ENCODE data around the gene IGFL2. TPM values are rescaled to one million over a fixed set of nuclear protein-coding genes. Genes with fewer than 3 reads are reported as not detected.

The IGFL2 gene
- total RNA-seq, 1 donor from 2014 or later: not detected

DNA sequence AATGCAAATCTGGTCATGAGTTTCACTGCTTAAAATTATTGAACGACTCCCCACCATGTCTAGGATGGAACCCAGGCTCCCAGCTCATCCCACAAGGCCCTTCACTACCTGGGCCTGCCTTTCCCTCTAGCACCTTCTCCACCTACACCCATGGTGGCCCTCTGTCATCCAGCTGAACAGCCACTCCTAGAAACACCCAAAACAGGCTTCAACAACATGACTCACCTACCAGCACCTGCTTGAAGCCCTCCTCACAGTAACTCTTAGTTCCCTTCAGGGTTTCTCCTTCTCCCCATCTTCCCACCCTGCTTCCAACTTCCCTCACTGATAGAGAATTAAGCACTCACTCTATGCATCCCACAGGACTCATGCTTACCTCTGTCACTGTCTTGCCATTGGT, 6.6 kb upstream of the IGFL2 start:
- H3K27ac ChIP-seq: no peak overlapping the region
- intact Hi-C loops (cut with DNase I): no loop called here
- H3K36me3 ChIP-seq: no peaks in the 10 kb centered on the region
- DNase-seq (ENCODE audit: low spot score in 2 of 2): no peak
- TF ChIP-seq, protein P1, sequence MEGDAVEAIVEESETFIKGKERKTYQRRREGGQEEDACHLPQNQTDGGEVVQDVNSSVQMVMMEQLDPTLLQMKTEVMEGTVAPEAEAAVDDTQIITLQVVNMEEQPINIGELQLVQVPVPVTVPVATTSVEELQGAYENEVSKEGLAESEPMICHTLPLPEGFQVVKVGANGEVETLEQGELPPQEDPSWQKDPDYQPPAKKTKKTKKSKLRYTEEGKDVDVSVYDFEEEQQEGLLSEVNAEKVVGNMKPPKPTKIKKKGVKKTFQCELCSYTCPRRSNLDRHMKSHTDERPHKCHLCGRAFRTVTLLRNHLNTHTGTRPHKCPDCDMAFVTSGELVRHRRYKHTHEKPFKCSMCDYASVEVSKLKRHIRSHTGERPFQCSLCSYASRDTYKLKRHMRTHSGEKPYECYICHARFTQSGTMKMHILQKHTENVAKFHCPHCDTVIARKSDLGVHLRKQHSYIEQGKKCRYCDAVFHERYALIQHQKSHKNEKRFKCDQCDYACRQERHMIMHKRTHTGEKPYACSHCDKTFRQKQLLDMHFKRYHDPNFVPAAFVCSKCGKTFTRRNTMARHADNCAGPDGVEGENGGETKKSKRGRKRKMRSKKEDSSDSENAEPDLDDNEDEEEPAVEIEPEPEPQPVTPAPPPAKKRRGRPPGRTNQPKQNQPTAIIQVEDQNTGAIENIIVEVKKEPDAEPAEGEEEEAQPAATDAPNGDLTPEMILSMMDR (IDR thresholded peaks at IDR 0.05): no peak
- no peak overlapping the region for H3K4me3 ChIP-seq
- H3K9me3 ChIP-seq: no peaks in the 10 kb centered on the region
- H3K27me3 ChIP-seq: no peaks in the 10 kb centered on the region
- no peaks in the 10 kb centered on the region for H3K4me1 ChIP-seq

DNA sequence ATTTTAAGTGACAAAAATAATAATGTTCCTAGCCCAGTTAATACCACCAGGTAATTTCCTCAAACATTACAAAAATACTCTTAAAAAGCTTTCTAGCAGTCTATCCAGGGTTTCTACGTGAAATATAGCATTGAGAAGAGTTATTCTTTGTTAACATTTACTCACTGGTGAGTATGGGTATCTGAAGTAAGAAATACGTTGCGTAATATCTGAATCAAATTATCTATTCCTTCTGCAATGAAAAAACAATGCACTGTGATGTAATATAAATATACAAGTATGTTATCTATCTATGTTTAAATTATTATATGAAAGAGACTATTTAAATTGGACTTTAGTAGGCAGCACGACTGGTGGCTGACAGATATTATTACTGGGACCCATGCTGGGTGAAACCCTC, 5.7 kb upstream of the IGFL2 start:
- no peak for DNase-seq (ENCODE audit: low spot score in 2 of 2)
- no peak overlapping the region for H3K4me3 ChIP-seq
- H3K36me3 ChIP-seq: no peaks in the 10 kb centered on the region
- no peaks in the 10 kb centered on the region for H3K9me3 ChIP-seq
- H3K4me1 ChIP-seq: no peaks in the 10 kb centered on the region
- TF ChIP-seq, protein P1 (IDR thresholded peaks at IDR 0.05): no peak
- H3K27me3 ChIP-seq: no peaks in the 10 kb centered on the region
- H3K27ac ChIP-seq: no peak overlapping the region
- intact Hi-C loops (cut with DNase I): no loop called here

DNA sequence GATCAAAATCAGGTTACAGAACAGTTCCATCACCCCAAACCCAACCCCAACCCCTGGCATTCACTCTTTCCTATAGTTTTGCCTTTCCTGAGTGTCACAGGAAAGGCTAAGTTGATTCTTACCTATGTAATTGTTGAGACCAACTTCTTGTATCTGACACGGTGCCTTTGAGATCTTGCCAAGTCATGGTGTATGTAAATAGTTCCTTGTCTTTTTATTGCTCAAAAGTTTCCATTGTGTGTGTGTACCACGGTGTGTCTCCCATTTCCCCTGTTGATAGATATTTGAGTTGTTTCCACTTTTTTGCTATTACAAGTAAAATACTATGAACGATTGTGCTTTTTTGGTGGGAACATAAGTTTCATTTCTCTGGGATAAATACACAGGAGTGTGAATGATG, 3.3 kb upstream of the IGFL2 start:
- Histone ChIP-seq H3K27me3 (no peaks in the 10 kb centered on the region), H3K4me1 (no peaks in the 10 kb centered on the region), H3K27ac (no peak overlapping the region), H3K9me3 (no peaks in the 10 kb centered on the region), H3K36me3 (no peaks in the 10 kb centered on the region), H3K4me3 (no peak overlapping the region)
- DNase-seq (ENCODE audit: low spot score in 2 of 2): no peak
- TF ChIP-seq, protein P1 (IDR thresholded peaks at IDR 0.05): no peak
- intact Hi-C loops (cut with DNase I): no loop called here

DNA sequence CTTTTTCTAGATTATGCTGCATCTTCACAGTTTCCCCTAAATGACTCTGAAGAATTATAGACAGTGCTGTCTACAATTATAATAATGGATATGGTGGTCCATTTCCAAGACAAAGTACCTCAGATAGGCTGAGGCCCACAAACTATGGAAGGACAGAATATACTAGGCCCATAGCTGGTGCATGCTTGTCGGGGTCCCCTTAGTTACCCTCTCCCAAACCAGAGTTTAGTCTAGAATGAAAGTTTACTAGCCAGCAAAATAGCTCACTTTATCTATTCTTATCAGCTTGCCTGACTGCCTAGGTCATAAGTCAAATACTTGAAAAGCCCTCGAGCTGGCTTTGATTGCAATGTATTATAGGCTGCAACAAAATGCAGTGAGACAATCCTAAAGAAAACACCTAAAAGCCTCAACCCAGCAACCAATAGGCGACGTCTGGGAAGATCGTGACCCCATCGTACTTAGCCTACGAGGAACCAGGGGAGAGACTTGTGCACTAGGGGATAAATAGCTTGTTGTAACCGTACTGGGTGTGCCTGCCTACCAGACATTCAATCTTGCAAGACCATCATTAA, 785 bp upstream of the IGFL2 start:
- Histone ChIP-seq H3K27ac (no peak overlapping the region), H3K36me3 (no peaks in the 10 kb centered on the region), H3K27me3 (no peaks in the 10 kb centered on the region), H3K4me3 (no peak overlapping the region), H3K4me1 (no peaks in the 10 kb centered on the region), H3K9me3 (no peaks in the 10 kb centered on the region)
- no peak for DNase-seq (ENCODE audit: low spot score in 2 of 2)
- TF ChIP-seq, protein P1 (IDR thresholded peaks at IDR 0.05): no peak
- intact Hi-C loops (cut with DNase I): no loop called here

DNA sequence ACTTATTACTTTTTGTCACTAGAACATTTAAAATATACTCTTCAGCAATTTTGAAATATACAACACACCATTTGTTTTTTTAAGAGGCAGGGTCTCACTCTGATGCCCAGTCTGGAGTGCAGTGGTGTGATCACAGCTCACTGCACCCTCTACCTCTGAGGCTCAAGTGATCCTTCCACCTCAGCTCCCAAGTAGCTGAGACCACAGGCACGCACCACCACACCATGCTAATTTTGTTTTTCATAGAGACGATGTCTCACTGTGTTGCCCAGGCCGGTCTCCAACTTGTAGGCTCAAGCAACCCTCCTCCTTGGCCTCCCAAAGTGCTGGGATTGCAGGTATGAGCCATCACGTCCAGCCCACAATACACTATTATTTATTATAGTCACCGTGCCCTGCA, 2.6 kb downstream of the IGFL2 start:
- no peak overlapping the region for H3K27ac ChIP-seq
- intact Hi-C loops (cut with DNase I): no loop called here
- no peak overlapping the region for H3K4me3 ChIP-seq
- no peaks in the 10 kb centered on the region for H3K27me3 ChIP-seq
- H3K9me3 ChIP-seq: no peaks in the 10 kb centered on the region
- no peaks in the 10 kb centered on the region for H3K36me3 ChIP-seq
- TF ChIP-seq, protein P1 (IDR thresholded peaks at IDR 0.05): no peak
- H3K4me1 ChIP-seq: no peaks in the 10 kb centered on the region
- no peak for DNase-seq (ENCODE audit: low spot score in 2 of 2)

DNA sequence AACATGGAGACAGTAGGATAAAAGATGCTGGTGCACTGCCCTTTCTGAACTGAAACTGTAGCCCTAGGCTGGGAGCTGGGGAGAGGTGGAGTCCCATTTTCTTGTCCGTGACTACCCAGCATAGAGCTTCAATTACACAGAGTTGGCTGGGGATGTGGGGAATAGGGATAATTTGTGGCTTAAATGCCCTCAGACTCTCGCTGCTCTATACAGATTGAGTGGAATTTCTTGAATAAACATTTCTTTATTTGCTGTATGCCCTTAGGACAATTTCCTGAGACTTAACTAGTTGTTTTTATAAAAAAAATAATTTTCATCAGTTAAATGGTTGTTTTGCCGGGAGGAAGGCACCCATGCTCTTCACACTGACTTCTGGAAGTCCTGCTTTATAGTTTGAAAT, 7.2 kb downstream of the IGFL2 start:
- Histone ChIP-seq H3K36me3 (no peaks in the 10 kb centered on the region), H3K9me3 (no peaks in the 10 kb centered on the region), H3K27me3 (no peaks in the 10 kb centered on the region), H3K4me3 (no peak overlapping the region), H3K4me1 (no peaks in the 10 kb centered on the region), H3K27ac (no peak overlapping the region)
- intact Hi-C loops (cut with DNase I): no loop called here
- no peak for DNase-seq (ENCODE audit: low spot score in 2 of 2)
- TF ChIP-seq, protein P1 (IDR thresholded peaks at IDR 0.05): no peak

Measured in ascending aorta (tissue), 2 donors.